NCI-H1092 treated with DMSO at 0.1 percent for 48 hours (cell line): ENCODE results near the gene ITGB6.
"Not testable (repeated sequence)": the region's sequence is repeated elsewhere in the genome, so short reads cannot be mapped to it uniquely, and the experiment has no call there.

Experiments
- DNase-seq: peaks from one replicate; lab custom pipeline; 2025; lab: John Stamatoyannopoulos, UW

Gene ITGB6

GRCh38 chr2:160181146-160181836, 18.8 kb downstream of the ITGB6 start:
- DNase-seq, result not testable (repeated sequence)

- DNase-seq, result not testable (repeated sequence)
Observed at GRCh38 chr2:160180690-160181089, 19.4 kb downstream of the ITGB6 start.

GRCh38 chr2:160180172-160180571, 19.9 kb downstream of the ITGB6 start:
- DNase-seq, result no peak

GRCh38 chr2:160175169-160176134, 24.6 kb downstream of the ITGB6 start:
- DNase-seq, result no peak

GRCh38 chr2:160174322-160174721, 25.8 kb downstream of the ITGB6 start:
- DNase-seq, result no peak

- no peak for DNase-seq
Observed at GRCh38 chr2:160169988-160170387, 30.1 kb downstream of the ITGB6 start.

GRCh38 chr2:160169471-160169870, 30.6 kb downstream of the ITGB6 start:
- DNase-seq, result no peak

- no peak for DNase-seq
Observed at GRCh38 chr2:160168878-160169277, 31.2 kb downstream of the ITGB6 start.

- no peak for DNase-seq
Observed at GRCh38 chr2:160167089-160167740, 32.9 kb downstream of the ITGB6 start.

- DNase-seq, result no peak
Observed at GRCh38 chr2:160165996-160166395, 34.1 kb downstream of the ITGB6 start.

- DNase-seq, result no peak
Observed at GRCh38 chr2:160165081-160165480, 35.0 kb downstream of the ITGB6 start.

- DNase-seq, result no peak
Observed at GRCh38 chr2:160157861-160158829, 41.9 kb downstream of the ITGB6 start.

GRCh38 chr2:160156665-160157064, 43.4 kb downstream of the ITGB6 start:
- no peak for DNase-seq

GRCh38 chr2:160156100-160156499, 44.0 kb downstream of the ITGB6 start:
- no peak for DNase-seq

- DNase-seq, result not testable (repeated sequence)
Observed at GRCh38 chr2:160148419-160148818, 51.7 kb downstream of the ITGB6 start.

- DNase-seq, result no peak
Observed at GRCh38 chr2:160145471-160145870, 54.6 kb downstream of the ITGB6 start.

GRCh38 chr2:160144280-160144990, 55.6 kb downstream of the ITGB6 start:
- no peak for DNase-seq

- DNase-seq, result no peak
Observed at GRCh38 chr2:160142472-160142871, 57.6 kb downstream of the ITGB6 start.

GRCh38 chr2:160141912-160142311, 58.2 kb downstream of the ITGB6 start:
- no peak for DNase-seq

GRCh38 chr2:160141419-160141818, 58.7 kb downstream of the ITGB6 start:
- DNase-seq, result no peak

GRCh38 chr2:160140471-160140870, 59.6 kb downstream of the ITGB6 start:
- no peak for DNase-seq
